Endothelial cell of umbilical vein (primary cell): ENCODE data around the gene WDR90. TPM values are rescaled to one million over a fixed set of nuclear protein-coding genes. Genes with fewer than 3 reads are reported as not detected.

Source experiments
- BruUV-seq: library from RNA; stranded (reverse); fragments of 400-500 nt; replicated peaks from 2 replicates; lab custom pipeline; 2021; lab: Mats Ljungman, UMichigan
- CTCF ChIA-PET: fragments of 300-600, 350-600 bp; sonication (Branson Sonifier 250); formaldehyde crosslinking; loops from one replicate; lab custom pipeline; 2021; ENCODE audit warnings: antibody characterized with exemption, inconsistent platforms; lab: Charles Lee
- POLR2A ChIA-PET: fragments of 300-600, 350-600 bp; sonication (Branson Sonifier 250); formaldehyde crosslinking; loops from one replicate; lab custom pipeline; 2021; ENCODE audit warnings: antibody characterized with exemption, inconsistent platforms; lab: Charles Lee
- DNase-seq: peaks from one replicate; pipeline ENCODE4 v3.0.0-alpha.2; 2011; ENCODE audit warnings: low read depth, low spot score
- FAIRE-seq: peaks from 2 replicates; lab custom pipeline; 2011; peaks lifted over from hg19 to GRCh38; lab: Jason Lieb, UNC
- H2AFZ ChIP-seq: 2 replicates; pipeline ENCODE4 v1.6.0; 2012; ENCODE audit warnings: low read depth, low read length, control low read depth, inconsistent platforms
- H3K27ac ChIP-seq: 2 replicates; pipeline ENCODE4 v1.5.1; 2011; ENCODE audit warnings: low read depth, mild to moderate bottlenecking, control low read depth, low read length, moderate library complexity; ENCODE audit not compliant: insufficient read depth
- H3K27me3 ChIP-seq, 2 experiments: 2 replicates each; pipeline versions ENCODE4 v1.6.0 to v1.6.1; 2011; ENCODE audit warnings: low read length in 2 of 2, mixed read lengths in 1 of 2; ENCODE audit not compliant: control insufficient read depth in 2 of 2, insufficient read depth in 2 of 2
- H3K36me3 ChIP-seq, 2 experiments: 2 replicates in 1 of 2; 3 replicates in 1 of 2; pipeline ENCODE4 v1.5.1; 2011; ENCODE audit warnings: low read length in 2 of 2, mild to moderate bottlenecking in 1 of 2, moderate library complexity in 1 of 2; ENCODE audit not compliant: control insufficient read depth in 2 of 2, insufficient read depth in 2 of 2; ENCODE audit errors: extremely low read depth in 1 of 2
- H3K4me1 ChIP-seq: 3 replicates; pipeline ENCODE4 v1.5.1; 2011; ENCODE audit warnings: mild to moderate bottlenecking, low read length; ENCODE audit not compliant: control insufficient read depth, insufficient read depth; ENCODE audit errors: extremely low read depth
- H3K4me2 ChIP-seq: 2 replicates; pipeline ENCODE4 v1.6.1; 2011; ENCODE audit warnings: low read length, control low read depth, mixed read lengths; ENCODE audit not compliant: insufficient read depth
- H3K4me3 ChIP-seq, 3 experiments: fragments of 200-600 bp in 1 of 3; sonication (generic), shearing (Covaris generic) in 1 of 3; replicated peaks in 1 of 3; 2 replicates each; pipeline ENCODE4 v1.5.1; 2011 to 2016; ENCODE audit warnings: control low read depth in 3 of 3, low read length in 3 of 3, mild to moderate bottlenecking in 2 of 3, inconsistent platforms in 1 of 3, low read depth in 1 of 3, moderate library complexity in 1 of 3; ENCODE audit not compliant: insufficient read depth in 1 of 3
- H3K79me2 ChIP-seq: 2 replicates; pipeline ENCODE4 v1.6.0; 2012; ENCODE audit warnings: low read length, inconsistent platforms; ENCODE audit not compliant: control insufficient read depth, insufficient read depth
- H3K9ac ChIP-seq: replicated peaks from 2 replicates; pipeline ENCODE3; 2011; ENCODE audit warnings: low read length, control low read depth; ENCODE audit not compliant: insufficient read depth; ENCODE audit errors: extremely low read depth
- H3K9me1 ChIP-seq: replicated peaks from 3 replicates; pipeline ENCODE4 v1.6.0; 2011; ENCODE audit warnings: mild to moderate bottlenecking, low read length; ENCODE audit not compliant: control insufficient read depth, insufficient read depth; ENCODE audit errors: extremely low read depth
- H3K9me3 ChIP-seq: replicated peaks from 2 replicates; pipeline ENCODE4 v1.5.1; 2012; ENCODE audit warnings: low read length, inconsistent platforms; ENCODE audit not compliant: control insufficient read depth, insufficient read depth
- H4K20me1 ChIP-seq: replicated peaks from 2 replicates; pipeline ENCODE3; 2011; ENCODE audit warnings: mild to moderate bottlenecking, low read length; ENCODE audit not compliant: control insufficient read depth, insufficient read depth; ENCODE audit errors: extremely low read depth
- CTCF ChIP-seq, 2 donors: IDR thresholded peaks; 1 replicate in 1 of 2; 2 replicates in 1 of 2; pipeline ENCODE4 v1.5.1; 2011; ENCODE audit warnings: low read length in 2 of 2, mild to moderate bottlenecking in 2 of 2, moderate library complexity in 2 of 2, control low read depth in 1 of 2, inconsistent platforms in 1 of 2, low read depth in 1 of 2; ENCODE audit not compliant: insufficient read depth in 1 of 2; ENCODE audit errors: extremely low read depth in 1 of 2
- EZH2 ChIP-seq: IDR thresholded peaks from 2 replicates; pipeline ENCODE4 v1.6.1; 2012; ENCODE audit warnings: borderline replicate concordance, low read depth, mild to moderate bottlenecking, moderate library complexity, low read length, inconsistent platforms; ENCODE audit not compliant: severe bottlenecking
- FOS ChIP-seq: IDR thresholded peaks from 2 replicates; pipeline ENCODE4 v1.6.1; 2011; ENCODE audit warnings: mild to moderate bottlenecking, low read length, moderate library complexity, borderline replicate concordance; ENCODE audit not compliant: insufficient read depth
- GATA2 ChIP-seq: IDR thresholded peaks from 2 replicates; pipeline ENCODE4 v1.7.0; 2011; ENCODE audit warnings: low read depth, mild to moderate bottlenecking, moderate library complexity, mixed read lengths, low read length; ENCODE audit not compliant: insufficient read length, insufficient read depth
- JUN ChIP-seq: IDR thresholded peaks from 2 replicates; pipeline ENCODE4 v1.6.1; 2011; ENCODE audit warnings: borderline replicate concordance, low read depth; ENCODE audit not compliant: insufficient read length, insufficient read depth
- MYC ChIP-seq: IDR thresholded peaks from one replicate; pipeline ENCODE4 v1.6.1; 2011; ENCODE audit warnings: mild to moderate bottlenecking, low read depth, low read length
- POLR2A ChIP-seq: IDR thresholded peaks from 2 replicates; pipeline ENCODE4 v1.6.1; 2012; ENCODE audit warnings: low read depth, mild to moderate bottlenecking, control low read depth, low read length
- POLR2AphosphoS5 ChIP-seq: IDR thresholded peaks from 2 replicates; pipeline ENCODE4 v1.6.1; 2012; ENCODE audit warnings: low read depth, mild to moderate bottlenecking, control low read depth, low read length, moderate library complexity; ENCODE audit not compliant: insufficient read depth
- dilution Hi-C: fragments of 300-500 bp; cut with MboI; formaldehyde crosslinking; loops from one replicate; pipeline ENCODE4 v1.15.0; 2019; ENCODE audit warnings: low sequenced_read_pairs; ENCODE audit not compliant: extremely low pct_ligation_motif_present
- intact Hi-C: fragments of 100-400 bp; cut with micrococcal nuclease; formaldehyde crosslinking; loops from one replicate; pipeline ENCODE4 v1.10.0; 2022
- polyA plus RNA-seq, 4 experiments: library from polyadenylated mRNA; depleted of rRNA in 3 of 4; stranded (reverse) in 3 of 4; unstranded in 1 of 4; fragments of >200 nt; gene quantifications; 2 replicates each; pipeline versions ENCODE4 v1.2.1 to v1.2.3, GENCODE V29; 2011 to 2012; ENCODE audit warnings: missing spikeins in 1 of 4
- total RNA-seq: library from RNA; stranded (reverse); gene quantifications from 2 replicates; pipeline ENCODE4 v1.2.3, GENCODE V29; 2021
- TF ChIP-seq, protein P1 (sequence below): IDR thresholded peaks from 2 replicates; pipeline ENCODE4 v1.6.1; 2011; ENCODE audit not compliant: insufficient read depth, insufficient read length

WDR90 gene
- total and polyA plus RNA-seq, 2 donors (not counting 3 experiments of a cell fraction or from before 2014, with no cell fraction given): 22.2 to 51.8 TPM

DNA sequence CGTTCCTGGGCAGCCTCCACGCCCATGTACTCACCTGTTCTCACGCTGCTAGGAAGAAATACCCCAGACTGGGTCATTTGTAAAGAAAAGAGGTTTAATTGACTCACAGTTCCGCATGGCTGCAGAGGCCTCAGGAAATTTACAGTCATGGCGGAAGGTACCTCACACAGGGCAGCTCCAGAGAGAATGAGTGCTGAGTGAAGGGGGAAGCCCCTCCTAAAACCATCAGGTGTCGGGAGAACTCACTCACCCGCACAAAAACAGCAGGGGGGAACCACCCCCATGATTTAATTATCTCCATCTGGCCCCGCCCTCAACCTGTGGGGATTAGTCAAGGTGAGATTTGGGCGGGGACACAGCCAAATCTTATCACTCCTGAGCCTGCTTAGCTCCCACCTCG is 41.1 kb upstream of the WDR90 start:
- H3K4me3 ChIP-seq: no peak overlapping the region
- ChIA-PET CTCF (interaction anchor here (1.6 kb wide), 1 partner anchor 7 kb away, joined by 8 read pairs; no protein-coding TSS in a partner anchor), POLR2A (no interaction called here)
- no peak for FAIRE-seq
- DNase-seq: no peak
- H3K27me3 ChIP-seq: no peaks in the 10 kb centered on the region
- dilution Hi-C loops (no loop called here), intact Hi-C loops (no loop called here)
- H4K20me1 ChIP-seq: no peaks in the 10 kb centered on the region
- H3K9me3 ChIP-seq: no peaks in the 10 kb centered on the region
- no peaks in the 10 kb centered on the region for H3K4me1 ChIP-seq
- peaks cover 1% of the 10 kb centered on the region for H3K79me2 ChIP-seq
- H2AFZ ChIP-seq: no peak overlapping the region
- no peak overlapping the region for H3K9ac ChIP-seq
- H3K36me3 ChIP-seq: no peaks in the 10 kb centered on the region
- no peak overlapping the region for H3K4me2 ChIP-seq
- TF ChIP-seq, protein P1, sequence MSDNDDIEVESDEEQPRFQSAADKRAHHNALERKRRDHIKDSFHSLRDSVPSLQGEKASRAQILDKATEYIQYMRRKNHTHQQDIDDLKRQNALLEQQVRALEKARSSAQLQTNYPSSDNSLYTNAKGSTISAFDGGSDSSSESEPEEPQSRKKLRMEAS: no peak
- no peak for TF ChIP-seq FOS
- no peak for TF ChIP-seq EZH2
- no peak for TF ChIP-seq POLR2AphosphoS5
- TF ChIP-seq MYC: no peak
- TF ChIP-seq CTCF (IDR thresholded peaks at IDR 0.05; ENCODE audit: extremely low read depth in 1 of 2, insufficient read depth in 1 of 2, low read depth in 1 of 2, low read length in 2 of 2): no peak
- no peak for TF ChIP-seq JUN
- no peak for TF ChIP-seq GATA2
- no peak for TF ChIP-seq POLR2A
- no peaks in the 10 kb centered on the region for H3K9me1 ChIP-seq
- no TSS peak for BruUV-seq
- no peak overlapping the region for H3K27ac ChIP-seq
